ENCODE results near the gene KLF14. TPM values are rescaled to one million over a fixed set of nuclear protein-coding genes. Genes with fewer than 3 reads are reported as not detected.

KLF14 gene
- total and polyA plus RNA-seq, 9 of the 15 experiments (the other 6 are each of a cell fraction or from before 2014, with no cell fraction given), result 0.03 TPM; not detected in 8

DNA sequence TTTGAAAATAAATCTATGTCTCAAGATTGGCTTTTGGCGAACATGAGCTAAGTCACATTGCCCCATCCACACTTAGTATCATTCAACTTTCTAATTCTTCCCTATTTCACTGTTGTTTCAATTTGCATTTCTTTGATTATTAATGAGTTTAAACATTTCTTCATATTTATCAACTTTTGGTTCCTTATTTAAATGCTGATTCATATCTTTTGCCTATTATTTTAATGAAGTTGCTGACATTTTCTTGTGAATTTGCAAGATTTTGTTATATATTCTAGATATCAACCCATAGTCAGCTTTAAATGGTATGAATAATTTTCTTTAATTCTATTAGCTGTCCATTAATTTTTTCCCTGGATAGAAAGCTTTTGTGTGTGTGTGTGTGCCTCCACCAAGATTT, 33.2 kb downstream of the KLF14 start:
- Histone ChIP-seq H3K79me2 (ENCODE audit: control insufficient read depth, insufficient read depth, low read length) (no peaks in the 10 kb centered on the region), H3K27ac (ENCODE audit: extremely low read depth, low read depth, low read length) (no peak overlapping the region), H3K4me2 (ENCODE audit: insufficient read depth, low read length) (no peak overlapping the region), H3K9me1 (ENCODE audit: control insufficient read depth, insufficient read depth, low read length) (no peaks in the 10 kb centered on the region), H3K9me3 (replicated peaks; ENCODE audit: control insufficient read depth, insufficient read depth, low read depth, low read length) (no peaks in the 10 kb centered on the region), H4K20me1 (replicated peaks; ENCODE audit: control insufficient read depth, insufficient read depth, low read length) (no peaks in the 10 kb centered on the region), H3K27me3 (ENCODE audit: control insufficient read depth in 2 of 2, insufficient read depth in 2 of 2, low read length in 2 of 2) (peaks cover 0 to 4% of the 10 kb centered on the region in 2 experiments; a peak in 2 of 5 replicates), H3K9ac (ENCODE audit: insufficient read depth in 1 of 2, low read depth in 2 of 2, low read length in 2 of 2) (no peak overlapping the region), H2AFZ (ENCODE audit: low read depth, low read length) (no peak overlapping the region), H3K36me3 (ENCODE audit: control insufficient read depth, insufficient read depth, low read length) (no peaks in the 10 kb centered on the region), H3K4me3 (no peak overlapping the region), H3K4me1 (replicated peaks in 1 of 2; ENCODE audit: control insufficient read depth in 2 of 2, insufficient read depth in 2 of 2, low read length in 2 of 2) (no peaks in the 10 kb centered on the region)
- no peak for ATAC-seq
- no peak for FAIRE-seq
- 0% methylated on average over 1 of the region's 1 CpG for WGBS (ENCODE audit: insufficient coverage, low coverage, missing lambda C conversion rate)
- POLR2A ChIA-PET, result interaction anchor here (0.6 to 1.3 kb wide), 3 partner anchors 15 to 158 kb away, joined by 3 to 6 read pairs (median 3); no protein-coding TSS in a partner anchor
- no TSS peak for BruUV-seq (replicated peaks)
- CTCF ChIA-PET (ENCODE audit: low intra/inter-chr PET ratio), result no interaction called here
- in situ Hi-C loops (cut with MboI) (no loop called here), intact Hi-C loops (cut with micrococcal nuclease) (no loop called here)
- no peak for DNase-seq (ENCODE audit: extremely low read depth in 1 of 4, low spot score in 3 of 4)
- TF ChIP-seq C11orf30 (IDR thresholded peaks at IDR 0.05; ENCODE audit: low read depth), result peak; percentile 61; the same call in 1 of the 2 replicates
- no peak for TF ChIP-seq PCBP2 (IDR thresholded peaks at IDR 0.05; ENCODE audit: low read depth, low read length, poor library complexity, severe bottlenecking)
- TF ChIP-seq, protein P1, sequence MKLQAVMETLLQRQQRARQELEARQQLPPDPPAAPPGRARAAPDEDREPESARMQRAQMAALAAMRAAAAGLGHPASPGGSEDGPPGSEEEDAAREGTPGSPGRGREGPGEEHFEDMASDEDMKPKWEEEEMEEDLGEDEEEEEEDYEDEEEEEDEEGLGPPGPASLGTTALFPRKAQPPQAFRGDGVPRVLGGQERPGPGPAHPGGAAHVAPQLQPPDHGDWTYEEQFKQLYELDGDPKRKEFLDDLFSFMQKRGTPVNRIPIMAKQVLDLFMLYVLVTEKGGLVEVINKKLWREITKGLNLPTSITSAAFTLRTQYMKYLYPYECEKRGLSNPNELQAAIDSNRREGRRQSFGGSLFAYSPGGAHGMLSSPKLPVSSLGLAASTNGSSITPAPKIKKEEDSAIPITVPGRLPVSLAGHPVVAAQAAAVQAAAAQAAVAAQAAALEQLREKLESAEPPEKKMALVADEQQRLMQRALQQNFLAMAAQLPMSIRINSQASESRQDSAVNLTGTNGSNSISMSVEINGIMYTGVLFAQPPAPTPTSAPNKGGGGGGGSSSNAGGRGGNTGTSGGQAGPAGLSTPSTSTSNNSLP (IDR thresholded peaks at IDR 0.05; ENCODE audit: borderline replicate concordance, low read depth, low read length), result no peak
- TF ChIP-seq REST (IDR thresholded peaks at IDR 0.05; ENCODE audit: borderline replicate concordance), result no peak
- TF ChIP-seq REST (CRISPR knock-in tag; IDR thresholded peaks at IDR 0.05; ENCODE audit: low read depth), result no peak
- TF ChIP-seq NRF1 (conservative IDR thresholded peaks at IDR 0.05 in 1 of 2, IDR thresholded peaks at IDR 0.05 in 1 of 2), result no peak
- no peak for TF ChIP-seq POU5F1 (IDR thresholded peaks at IDR 0.05; ENCODE audit: borderline replicate concordance, low read depth, low read length, partially characterized antibody)
- 0 out of 2 replicates have a peak, but pooled peaks have one; percentile 43 for TF ChIP-seq RFX5 (IDR thresholded peaks at IDR 0.05; ENCODE audit: low read depth, low read length)
- TF ChIP-seq SMAD4 (CRISPR knock-in tag; conservative IDR thresholded peaks at IDR 0.05), result no peak
- no peak for TF ChIP-seq NCOA6 (IDR thresholded peaks at IDR 0.05)
- TF ChIP-seq PHB (CRISPR knock-in tag; IDR thresholded peaks at IDR 0.05), result no peak
- TF ChIP-seq SREBF2 (CRISPR knock-in tag; IDR thresholded peaks at IDR 0.05), result no peak
- TF ChIP-seq EHMT2 (IDR thresholded peaks at IDR 0.05), result no peak
- TF ChIP-seq MAFK (IDR thresholded peaks at IDR 0.05; ENCODE audit: low read length), result peak; percentile 10; the same call in 1 of the 2 replicates
- no peak for TF ChIP-seq ARID2 (IDR thresholded peaks at IDR 0.05)
